Hematopoietic multipotent progenitor cell treated with erythropoietin and hydrocortisone succinate and interleukin-3 and kit ligand, for 15 days (in vitro differentiated cells): Measurements from ENCODE around the gene PPP1R3E.
"Not testable (repeated sequence)": the region's sequence is repeated elsewhere in the genome, so short reads cannot be mapped to it uniquely, and the experiment has no call there.

Source experiments
- DNase-seq: peaks from one replicate; pipeline ENCODE4 v3.0.0-alpha.2; 2015; ENCODE audit warnings: low spot score

The PPP1R3E gene

GRCh38 chr14:23297611-23298277 lies 4.9 kb downstream of the PPP1R3E start:
- DNase-seq = peak; percentile 15

GRCh38 chr14:23297096-23297495 lies 5.6 kb downstream of the PPP1R3E start:
- DNase-seq = no peak

GRCh38 chr14:23296012-23296777 lies 6.5 kb downstream of the PPP1R3E start:
- DNase-seq = no peak

- DNase-seq = peak; percentile 81
Observed at GRCh38 chr14:23294734-23295561, 7.7 kb downstream of the PPP1R3E start.

GRCh38 chr14:23286902-23287479 lies 15.7 kb downstream of the PPP1R3E start:
- no peak for DNase-seq

GRCh38 chr14:23286020-23286901 lies 16.4 kb downstream of the PPP1R3E start, which contains the start of gene HOMEZ:
Gene HOMEZ (minus strand): TSS chr14:23286132. CDS start chr14:23285952, 180 bp downstream.
- peak; percentile 98 for DNase-seq

- peak; percentile 37 for DNase-seq
Observed at GRCh38 chr14:23285530-23286019, 17.1 kb downstream of the PPP1R3E start.

- peak; percentile 17 for DNase-seq
Observed at GRCh38 chr14:23284654-23285529, 17.8 kb downstream of the PPP1R3E start.

GRCh38 chr14:23281247-23281646 lies 21.4 kb downstream of the PPP1R3E start:
- DNase-seq = no peak

- DNase-seq = not testable (repeated sequence)
Observed at GRCh38 chr14:23277928-23278327, 24.7 kb downstream of the PPP1R3E start.

- no peak for DNase-seq
Observed at GRCh38 chr14:23277189-23277588, 25.5 kb downstream of the PPP1R3E start.

GRCh38 chr14:23275412-23275811 lies 27.2 kb downstream of the PPP1R3E start:
- DNase-seq = no peak

- no peak for DNase-seq
Observed at GRCh38 chr14:23269193-23269592, 33.5 kb downstream of the PPP1R3E start.

GRCh38 chr14:23260849-23261248 lies 41.8 kb downstream of the PPP1R3E start:
- DNase-seq = not testable (repeated sequence)

- DNase-seq = no peak
Observed at GRCh38 chr14:23259426-23259825, 43.2 kb downstream of the PPP1R3E start.

GRCh38 chr14:23258256-23258655 lies 44.4 kb downstream of the PPP1R3E start:
- no peak for DNase-seq

GRCh38 chr14:23252420-23253333 lies 50.0 kb downstream of the PPP1R3E start:
- no peak for DNase-seq

GRCh38 chr14:23252006-23252405 lies 50.7 kb downstream of the PPP1R3E start:
- DNase-seq = no peak

- no peak for DNase-seq
Observed at GRCh38 chr14:23249824-23250223, 52.8 kb downstream of the PPP1R3E start.
